Measurements from ENCODE around the gene MARCHF10.

Gene MARCHF10

DNA sequence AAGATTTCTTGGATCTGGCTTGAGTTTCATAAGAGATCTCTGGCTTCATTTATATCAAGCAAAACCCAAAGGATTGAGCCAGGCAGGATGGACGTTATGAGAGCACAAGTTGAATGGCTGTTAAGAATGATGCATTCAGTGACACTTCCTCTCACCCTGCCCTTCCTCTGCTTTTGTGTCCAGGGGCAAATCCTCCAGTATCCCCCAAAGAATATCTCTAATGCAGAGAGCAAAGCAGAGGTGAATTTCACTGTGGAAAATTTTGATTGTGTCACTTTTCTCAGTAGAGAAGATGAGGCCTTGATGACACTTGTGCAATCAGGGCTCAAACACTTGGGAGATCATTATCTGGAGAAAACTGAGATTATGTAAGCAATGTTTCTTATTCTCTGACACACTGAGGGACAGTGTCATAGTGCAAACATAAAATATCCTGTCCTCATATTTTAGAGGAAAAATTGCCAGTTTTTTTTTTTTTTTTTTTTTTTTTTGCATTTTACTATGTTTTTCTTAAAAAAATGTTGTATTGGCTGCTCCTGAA is 25.3 kb downstream of the MARCHF10 start:
- no peak for TF ChIP-seq CTCF (IDR thresholded peaks at IDR 0.05)
- Histone ChIP-seq H3K4me3 (no peak overlapping the region), H3K27ac (no peak overlapping the region)
- no peak for DNase-seq (ENCODE audit: low spot score)

DNA sequence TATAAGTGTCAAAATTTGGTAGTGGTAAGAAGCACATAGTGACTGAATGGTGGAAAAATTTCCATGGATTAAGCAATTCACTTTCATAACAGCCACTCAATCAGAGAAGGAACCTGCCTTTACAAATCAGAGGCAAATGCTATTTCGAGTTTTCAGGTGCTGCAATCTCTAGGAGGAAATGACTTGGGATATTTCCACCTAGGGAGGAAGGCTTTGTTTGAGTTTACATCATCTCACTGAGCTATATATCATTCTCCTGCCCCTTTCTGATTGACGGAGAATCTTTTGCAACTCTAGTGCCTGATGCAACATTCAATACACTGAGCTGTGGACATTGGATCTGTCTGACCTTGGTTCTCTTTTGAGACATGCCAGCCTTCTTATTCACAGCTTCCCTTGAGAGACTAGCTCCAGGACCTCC is 26.3 kb downstream of the MARCHF10 start:
- Histone ChIP-seq H3K27ac (no peak overlapping the region), H3K4me3 (no peak overlapping the region)
- no peak for TF ChIP-seq CTCF (IDR thresholded peaks at IDR 0.05)
- no peak for DNase-seq (ENCODE audit: low spot score)

GRCh38 chr17:62781356-62781755 is 26.8 kb downstream of the MARCHF10 start:
- H3K27ac ChIP-seq, result no peak overlapping the region
- H3K4me3 ChIP-seq, result no peak overlapping the region
- DNase-seq (ENCODE audit: low spot score), result no peak
- TF ChIP-seq CTCF (IDR thresholded peaks at IDR 0.05), result no peak

DNA sequence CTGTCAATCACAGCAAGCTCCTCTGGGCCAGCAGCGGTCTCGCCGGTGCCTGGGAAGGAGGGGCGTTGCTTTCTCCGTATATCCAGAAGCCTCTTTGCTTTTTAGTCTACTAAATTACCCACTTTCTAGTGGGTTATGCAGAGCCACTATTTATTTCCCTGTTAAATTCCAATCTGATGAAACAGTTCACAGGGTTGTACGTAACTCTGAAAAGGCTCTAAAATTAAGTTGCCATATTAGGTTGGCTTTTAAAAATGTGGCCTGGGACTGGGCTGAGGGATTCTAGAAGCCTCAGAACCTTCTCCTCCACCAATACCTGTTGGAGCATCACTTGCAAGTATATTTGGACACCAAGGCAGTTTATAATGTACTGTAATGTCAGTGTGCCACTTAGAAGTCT is 27.2 kb downstream of the MARCHF10 start:
- H3K27ac ChIP-seq, result no peak overlapping the region
- no peak for TF ChIP-seq CTCF (IDR thresholded peaks at IDR 0.05)
- DNase-seq (ENCODE audit: low spot score), result no peak
- H3K4me3 ChIP-seq, result no peak overlapping the region

- DNase-seq (ENCODE audit: low spot score), result no peak
- no peak overlapping the region for H3K27ac ChIP-seq
- no peak overlapping the region for H3K4me3 ChIP-seq
- no peak for TF ChIP-seq CTCF (IDR thresholded peaks at IDR 0.05)
Observed at GRCh38 chr17:62780269-62780668, 27.8 kb downstream of the MARCHF10 start.

- Histone ChIP-seq H3K4me3 (no peak overlapping the region), H3K27ac (no peak overlapping the region)
- TF ChIP-seq CTCF (IDR thresholded peaks at IDR 0.05), result no peak
- no peak for DNase-seq (ENCODE audit: low spot score)
Observed at GRCh38 chr17:62778990-62779681, 29.0 kb downstream of the MARCHF10 start.

- no peak overlapping the region for H3K27ac ChIP-seq
- TF ChIP-seq CTCF (IDR thresholded peaks at IDR 0.05), result no peak
Observed at GRCh38 chr17:62775876-62776275, 32.2 kb downstream of the MARCHF10 start.

More at GRCh38 chr17:62775876-62776275, 32.2 kb downstream of the MARCHF10 start:
- no peak overlapping the region for H3K4me3 ChIP-seq
- DNase-seq (ENCODE audit: low spot score), result no peak
